HepG2 (cell line): ENCODE results near the gene ARHGAP9. TPM values are rescaled to one million over a fixed set of nuclear protein-coding genes. Genes with fewer than 3 reads are reported as not detected.

Experiments
- BHLHE40 ChIP-seq: IDR thresholded peaks from 2 replicates; pipeline ENCODE4 v1.6.1; 2011; ENCODE audit warnings: low read length, improper control_type of control experiment
- CBX1 ChIP-seq: IDR thresholded peaks from one replicate; pipeline ENCODE4 v1.6.1; 2016; ENCODE audit warnings: antibody characterized with exemption, low read depth
- CEBPB ChIP-seq: IDR thresholded peaks from 2 replicates; pipeline ENCODE4 v1.6.1; 2011; ENCODE audit warnings: low read depth, low read length, improper control_type of control experiment, borderline replicate concordance
- CHCHD3 ChIP-seq: sonication (generic); formaldehyde crosslinking; IDR thresholded peaks from 2 replicates; pipeline ENCODE4 v1.8.0; 2022; ENCODE audit warnings: mild to moderate bottlenecking, missing genetic modification reagents, moderate library complexity
- FOXJ3 ChIP-seq: sonication (generic); formaldehyde crosslinking; IDR thresholded peaks from 2 replicates; pipeline ENCODE4 v1.4.0; 2020; ENCODE audit warnings: missing genetic modification reagents, mild to moderate bottlenecking, borderline replicate concordance
- GABPA ChIP-seq, 2 experiments: IDR thresholded peaks; 2 replicates each; pipeline ENCODE4 v1.6.1; 2011 to 2016; ENCODE audit warnings: low read depth in 2 of 2, low read length in 1 of 2, missing biosample characterization in 1 of 2, missing genetic modification characterization in 1 of 2
- GZF1 ChIP-seq: sonication (generic); formaldehyde crosslinking; IDR thresholded peaks from 2 replicates; pipeline ENCODE4 v1.5.1; 2020; ENCODE audit warnings: mild to moderate bottlenecking, missing genetic modification reagents
- HMGA1 ChIP-seq: sonication (generic); formaldehyde crosslinking; conservative IDR thresholded peaks from 2 replicates; pipeline ENCODE4 v1.4.0; 2020; ENCODE audit warnings: missing genetic modification reagents
- KLF16 ChIP-seq, 2 experiments: sonication (generic) in 1 of 2; formaldehyde crosslinking in 1 of 2; IDR thresholded peaks; 2 replicates each; pipeline versions ENCODE4 v1.6.1 to v1.8.0; 2016 to 2023; ENCODE audit warnings: missing genetic modification reagents in 2 of 2, missing compliant biosample characterization in 1 of 2
- MTA3 ChIP-seq: sonication (generic); formaldehyde crosslinking; IDR thresholded peaks from 2 replicates; pipeline ENCODE4 v1.4.0; 2020; ENCODE audit warnings: missing genetic modification reagents
- MYC ChIP-seq: sonication (generic); formaldehyde crosslinking; IDR thresholded peaks from 2 replicates; pipeline ENCODE4 v1.9.0; 2021; ENCODE audit warnings: missing genetic modification reagents, borderline replicate concordance
- NFIB ChIP-seq: sonication (generic); formaldehyde crosslinking; IDR thresholded peaks from 2 replicates; pipeline ENCODE4 v1.9.0; 2021; ENCODE audit warnings: missing genetic modification reagents, mild to moderate bottlenecking, borderline replicate concordance
- PHF8 ChIP-seq: sonication (generic); formaldehyde crosslinking; IDR thresholded peaks from 2 replicates; pipeline ENCODE4 v1.5.0; 2020; ENCODE audit warnings: missing genetic modification reagents
- SAFB2 ChIP-seq: sonication (generic); formaldehyde crosslinking; IDR thresholded peaks from 2 replicates; pipeline ENCODE4 v1.5.1; 2020; ENCODE audit warnings: missing genetic modification reagents, low read depth, mild to moderate bottlenecking, borderline replicate concordance
- TBL1XR1 ChIP-seq: fragments of 150-350 bp; IDR thresholded peaks from 2 replicates; pipeline ENCODE4 v1.6.1; 2014; ENCODE audit warnings: borderline replicate concordance, low read length; ENCODE audit not compliant: partially characterized antibody
- ZBTB21 ChIP-seq: sonication (generic); formaldehyde crosslinking; IDR thresholded peaks from 2 replicates; pipeline ENCODE4 v1.4.0; 2020; ENCODE audit warnings: missing genetic modification reagents
- ZFP36 ChIP-seq: fragments of 150-350 bp; IDR thresholded peaks from 2 replicates; pipeline ENCODE4 v1.6.1; 2018; ENCODE audit warnings: borderline replicate concordance, low read length, low read depth; ENCODE audit not compliant: partially characterized antibody
- ZNF160 ChIP-seq: sonication (generic); formaldehyde crosslinking; IDR thresholded peaks from 2 replicates; pipeline ENCODE4 v1.8.0; 2022; ENCODE audit warnings: mild to moderate bottlenecking, inconsistent platforms, missing genetic modification reagents
- ZNF205 ChIP-seq: IDR thresholded peaks from 2 replicates; pipeline ENCODE4 v1.6.1; 2018; ENCODE audit warnings: missing biosample characterization, missing genetic modification reagents
- ZNF230 ChIP-seq: sonication (generic); formaldehyde crosslinking; IDR thresholded peaks from 2 replicates; pipeline ENCODE4 v1.4.0; 2020; ENCODE audit warnings: mild to moderate bottlenecking, missing genetic modification reagents
- ZNF251 ChIP-seq: sonication (generic); formaldehyde crosslinking; IDR thresholded peaks from 2 replicates; pipeline ENCODE4 v1.9.0; 2021; ENCODE audit warnings: mild to moderate bottlenecking, missing genetic modification reagents
- ZNF563 ChIP-seq: sonication (generic); formaldehyde crosslinking; IDR thresholded peaks from 2 replicates; pipeline ENCODE4 v1.8.0; 2022; ENCODE audit warnings: mild to moderate bottlenecking, moderate library complexity, missing genetic modification reagents
- ZNF652 ChIP-seq: IDR thresholded peaks from 2 replicates; pipeline ENCODE4 v1.6.1; 2016; ENCODE audit warnings: low read depth, borderline replicate concordance
- ZNF7 ChIP-seq: IDR thresholded peaks from 2 replicates; pipeline ENCODE4 v1.6.1; 2016; ENCODE audit warnings: missing biosample characterization, missing genetic modification reagents
- ZNF790 ChIP-seq: sonication (generic); formaldehyde crosslinking; IDR thresholded peaks from 2 replicates; pipeline ENCODE4 v1.8.0; 2022; ENCODE audit warnings: missing genetic modification reagents, mild to moderate bottlenecking, borderline replicate concordance
- ZNF883 ChIP-seq: sonication (generic); formaldehyde crosslinking; IDR thresholded peaks from 2 replicates; pipeline ENCODE4 v1.5.1; 2020; ENCODE audit warnings: mild to moderate bottlenecking, missing genetic modification reagents; ENCODE audit errors: not compliant biosample characterization
- polyA plus RNA-seq, 8 experiments: library from polyadenylated mRNA; depleted of rRNA in 3 of 8; stranded (reverse) in 7 of 8; unstranded in 1 of 8; fragments of >200 nt; fragmentation: Illumina TruSeq in 4 of 8; extraction: Trizol in 4 of 8; gene quantifications; 2 replicates each; pipeline versions ENCODE4 v1.2.1 to v1.2.3, GENCODE V29; 2011 to 2016; ENCODE audit warnings: low read depth in 4 of 8, missing spikeins in 1 of 8, mixed read lengths in 1 of 8; ENCODE audit not compliant: insufficient read depth in 1 of 8
- total RNA-seq, 5 experiments: library from RNA; depleted of rRNA; stranded (reverse); fragments of >200 nt; fragmentation: Illumina TruSeq; extraction: Trizol; gene quantifications; 2 replicates each; pipeline ENCODE4 v1.2.3, GENCODE V29; 2016; ENCODE audit warnings: low read depth in 1 of 5
- TF ChIP-seq, protein P1 (sequence below): sonication (generic); formaldehyde crosslinking; IDR thresholded peaks from 2 replicates; pipeline ENCODE4 v1.8.1; 2023; ENCODE audit warnings: mild to moderate bottlenecking, inconsistent platforms, moderate library complexity, missing genetic modification reagents, borderline replicate concordance
- TF ChIP-seq, protein P2 (sequence below): IDR thresholded peaks from 2 replicates; pipeline ENCODE4 v1.6.1; 2016; ENCODE audit warnings: control low read depth

ARHGAP9 gene
- total and polyA plus RNA-seq, 2 of the 13 experiments (the other 11 are each of a cell fraction or from before 2014, with no cell fraction given), result 0.18 to 1.2 TPM

DNA sequence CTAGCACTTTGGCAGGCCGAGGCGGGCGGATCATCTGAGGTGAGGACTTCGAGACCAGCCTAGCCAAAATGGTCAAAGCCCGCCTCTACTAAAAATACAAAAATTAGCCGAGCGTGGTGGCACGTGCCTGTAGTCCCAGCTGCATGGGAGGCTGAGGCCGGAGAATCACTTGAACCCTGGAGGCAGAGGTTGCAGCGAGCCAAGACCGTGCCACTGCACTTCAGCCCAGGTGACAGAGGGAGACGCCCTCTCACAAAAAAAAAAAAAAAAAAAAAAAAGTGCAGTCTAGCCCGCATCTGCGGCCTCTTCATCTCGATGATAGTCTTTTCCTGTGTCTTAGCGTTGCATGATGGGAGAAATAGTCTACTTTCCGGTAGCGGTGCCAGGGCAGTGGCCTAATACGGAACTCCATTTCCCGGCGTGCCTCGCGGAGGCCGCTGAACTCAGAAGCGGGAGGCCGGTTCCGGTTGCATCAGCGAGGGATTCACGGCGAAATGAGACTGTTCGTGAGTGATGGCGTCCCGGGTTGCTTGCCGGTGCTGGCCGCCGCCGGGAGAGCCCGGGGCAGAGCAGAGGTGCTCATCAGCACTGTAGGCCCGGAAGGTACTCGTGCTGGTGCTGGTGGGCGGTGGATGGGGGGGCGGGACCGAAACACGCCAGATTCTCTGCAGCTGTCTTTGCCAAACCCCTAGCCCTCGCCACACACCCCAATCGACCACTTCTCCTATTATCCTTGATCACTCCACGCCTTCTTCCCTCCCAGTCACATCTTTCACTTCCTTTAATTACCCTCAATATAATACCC, 8.1 kb upstream of the ARHGAP9 start, which contains the start of gene MARS1 (continued):
- TF ChIP-seq MTA3 (CRISPR knock-in tag), result no peak
- TF ChIP-seq, protein P1, sequence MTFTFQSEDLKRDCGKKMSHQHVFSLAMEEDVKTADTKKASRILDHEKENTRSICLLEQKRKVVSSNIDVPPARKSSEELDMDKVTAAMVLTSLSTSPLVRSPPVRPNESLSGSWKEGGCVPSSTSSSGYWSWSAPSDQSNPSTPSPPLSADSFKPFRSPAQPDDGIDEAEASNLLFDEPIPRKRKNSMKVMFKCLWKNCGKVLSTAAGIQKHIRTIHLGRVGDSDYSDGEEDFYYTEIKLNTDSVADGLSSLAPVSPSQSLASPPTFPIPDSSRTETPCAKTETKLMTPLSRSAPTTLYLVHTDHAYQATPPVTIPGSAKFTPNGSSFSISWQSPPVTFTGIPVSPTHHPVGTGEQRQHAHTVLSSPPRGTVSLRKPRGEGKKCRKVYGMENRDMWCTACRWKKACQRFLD (CRISPR knock-in tag), result no peak
- no peak for TF ChIP-seq CHCHD3
- peak; percentile 7; the same call in 1 of the 2 replicates for TF ChIP-seq BHLHE40
- no peak for TF ChIP-seq ZNF652 (CRISPR knock-in tag)
- no peak for TF ChIP-seq ZNF251 (CRISPR knock-in tag)
- no peak; the same call in 1 of the 2 replicates for TF ChIP-seq FOXJ3 (CRISPR knock-in tag)
- no peak for TF ChIP-seq CBX1
- peak; percentile 82; the same call in 1 of the 2 replicates for TF ChIP-seq MYC
- TF ChIP-seq ZNF160 (CRISPR knock-in tag), result 0 out of 2 replicates have a peak, but pooled peaks have one; percentile 54
- no peak for TF ChIP-seq GZF1
- TF ChIP-seq ZNF563, result no peak
- TF ChIP-seq ZNF790, result no peak
- TF ChIP-seq CEBPB, result peak; percentile 92
- TF ChIP-seq GABPA (IDR thresholded peaks at IDR 0.05; ENCODE audit: low read depth, low read length), result peak; percentile 81
- TF ChIP-seq GABPA (CRISPR knock-in tag; IDR thresholded peaks at IDR 0.05; ENCODE audit: low read depth), result peak; percentile 97
- TF ChIP-seq TBL1XR1, result no peak
- no peak for TF ChIP-seq ZNF883
- TF ChIP-seq PHF8 (CRISPR knock-in tag), result peak; percentile 74
- no peak for TF ChIP-seq ZFP36
- TF ChIP-seq ZNF205 (CRISPR knock-in tag), result no peak
- TF ChIP-seq SAFB2 (CRISPR knock-in tag), result no peak
- TF ChIP-seq ZNF230 (CRISPR knock-in tag), result no peak
- TF ChIP-seq ZBTB21, result peak; percentile 62; the same call in 1 of the 2 replicates
- no peak for TF ChIP-seq HMGA1
- TF ChIP-seq, protein P2, sequence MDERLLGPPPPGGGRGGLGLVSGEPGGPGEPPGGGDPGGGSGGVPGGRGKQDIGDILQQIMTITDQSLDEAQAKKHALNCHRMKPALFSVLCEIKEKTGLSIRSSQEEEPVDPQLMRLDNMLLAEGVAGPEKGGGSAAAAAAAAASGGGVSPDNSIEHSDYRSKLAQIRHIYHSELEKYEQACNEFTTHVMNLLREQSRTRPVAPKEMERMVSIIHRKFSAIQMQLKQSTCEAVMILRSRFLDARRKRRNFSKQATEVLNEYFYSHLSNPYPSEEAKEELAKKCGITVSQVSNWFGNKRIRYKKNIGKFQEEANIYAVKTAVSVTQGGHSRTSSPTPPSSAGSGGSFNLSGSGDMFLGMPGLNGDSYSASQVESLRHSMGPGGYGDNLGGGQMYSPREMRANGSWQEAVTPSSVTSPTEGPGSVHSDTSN (CRISPR knock-in tag), result no peak
- TF ChIP-seq KLF16 (CRISPR knock-in tag; IDR thresholded peaks at IDR 0.05), result peak in 1 of 2 experiments; percentile 61; a peak in 1 of 4 replicates
- no peak for TF ChIP-seq ZNF7 (CRISPR knock-in tag)
- TF ChIP-seq NFIB (CRISPR knock-in tag), result no peak
